ENCODE data around the gene AHNAK2.

DNA sequence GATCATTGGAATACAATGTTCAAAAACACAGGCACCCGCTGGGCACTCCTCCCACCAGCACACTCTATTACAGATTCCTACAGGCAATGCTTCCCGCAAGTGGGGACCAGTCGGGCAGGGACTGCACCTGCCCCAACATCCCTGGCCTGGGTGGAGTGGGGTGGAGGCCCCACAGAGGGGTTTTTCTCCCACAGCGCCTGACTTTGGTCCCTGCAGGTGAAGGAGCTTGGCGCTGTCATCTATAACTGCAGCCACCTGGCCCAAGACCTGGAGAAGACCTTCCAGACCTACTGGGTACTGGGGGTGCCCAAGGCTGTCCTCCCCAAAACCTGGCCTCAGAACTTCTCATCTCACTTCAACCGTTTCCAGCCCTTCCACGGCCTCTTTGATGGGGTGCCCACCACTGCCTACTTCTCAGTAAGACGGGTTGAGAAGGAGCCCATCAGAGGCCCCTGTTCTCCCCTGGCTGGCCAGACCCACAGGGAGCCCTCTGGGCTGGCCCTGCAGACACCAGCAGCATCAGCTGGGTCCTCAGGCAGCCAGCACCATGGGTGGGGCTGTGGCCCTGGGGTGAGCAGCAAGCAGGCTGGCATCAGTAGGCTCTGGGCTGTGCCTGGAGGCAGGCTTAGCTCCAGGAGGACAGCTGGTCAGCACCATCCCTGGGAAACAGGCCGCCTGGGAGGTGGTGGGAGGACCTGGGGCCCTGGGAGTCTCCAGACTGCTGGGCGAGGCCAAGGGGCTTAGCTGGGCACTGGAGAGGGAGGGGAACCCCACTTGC is 47.5 kb downstream of the AHNAK2 start:
- TF ChIP-seq EZH2 (IDR thresholded peaks at IDR 0.05; ENCODE audit: low read length, missing control alignments), result no peak
- TF ChIP-seq, protein P1, sequence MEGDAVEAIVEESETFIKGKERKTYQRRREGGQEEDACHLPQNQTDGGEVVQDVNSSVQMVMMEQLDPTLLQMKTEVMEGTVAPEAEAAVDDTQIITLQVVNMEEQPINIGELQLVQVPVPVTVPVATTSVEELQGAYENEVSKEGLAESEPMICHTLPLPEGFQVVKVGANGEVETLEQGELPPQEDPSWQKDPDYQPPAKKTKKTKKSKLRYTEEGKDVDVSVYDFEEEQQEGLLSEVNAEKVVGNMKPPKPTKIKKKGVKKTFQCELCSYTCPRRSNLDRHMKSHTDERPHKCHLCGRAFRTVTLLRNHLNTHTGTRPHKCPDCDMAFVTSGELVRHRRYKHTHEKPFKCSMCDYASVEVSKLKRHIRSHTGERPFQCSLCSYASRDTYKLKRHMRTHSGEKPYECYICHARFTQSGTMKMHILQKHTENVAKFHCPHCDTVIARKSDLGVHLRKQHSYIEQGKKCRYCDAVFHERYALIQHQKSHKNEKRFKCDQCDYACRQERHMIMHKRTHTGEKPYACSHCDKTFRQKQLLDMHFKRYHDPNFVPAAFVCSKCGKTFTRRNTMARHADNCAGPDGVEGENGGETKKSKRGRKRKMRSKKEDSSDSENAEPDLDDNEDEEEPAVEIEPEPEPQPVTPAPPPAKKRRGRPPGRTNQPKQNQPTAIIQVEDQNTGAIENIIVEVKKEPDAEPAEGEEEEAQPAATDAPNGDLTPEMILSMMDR (conservative IDR thresholded peaks at IDR 0.05 in 1 of 2, IDR thresholded peaks at IDR 0.05 in 1 of 2; ENCODE audit: low read depth in 1 of 2, low read length in 2 of 2), result no peak

Data from fibroblast of lung (primary cell).